GM12864 (cell line): ENCODE results near the gene PDZD7.
"Not testable (repeated sequence)": the region's sequence is repeated elsewhere in the genome, so short reads cannot be mapped to it uniquely, and the experiment has no call there.

Experiments
- DNase-seq: peaks from one replicate; pipeline ENCODE4 v3.0.0-alpha.2; 2011; ENCODE audit warnings: low read depth
- H3K4me3 ChIP-seq: 2 replicates; pipeline ENCODE4 v1.5.1; 2011; ENCODE audit warnings: mild to moderate bottlenecking, low read depth, low read length, control low read depth
- TF ChIP-seq, protein P1 (sequence below): IDR thresholded peaks from 2 replicates; pipeline ENCODE4 v1.5.1; 2011; ENCODE audit warnings: low read depth, mild to moderate bottlenecking, moderate library complexity, low read length, control low read depth, inconsistent platforms; ENCODE audit errors: missing control alignments

The PDZD7 gene

DNA sequence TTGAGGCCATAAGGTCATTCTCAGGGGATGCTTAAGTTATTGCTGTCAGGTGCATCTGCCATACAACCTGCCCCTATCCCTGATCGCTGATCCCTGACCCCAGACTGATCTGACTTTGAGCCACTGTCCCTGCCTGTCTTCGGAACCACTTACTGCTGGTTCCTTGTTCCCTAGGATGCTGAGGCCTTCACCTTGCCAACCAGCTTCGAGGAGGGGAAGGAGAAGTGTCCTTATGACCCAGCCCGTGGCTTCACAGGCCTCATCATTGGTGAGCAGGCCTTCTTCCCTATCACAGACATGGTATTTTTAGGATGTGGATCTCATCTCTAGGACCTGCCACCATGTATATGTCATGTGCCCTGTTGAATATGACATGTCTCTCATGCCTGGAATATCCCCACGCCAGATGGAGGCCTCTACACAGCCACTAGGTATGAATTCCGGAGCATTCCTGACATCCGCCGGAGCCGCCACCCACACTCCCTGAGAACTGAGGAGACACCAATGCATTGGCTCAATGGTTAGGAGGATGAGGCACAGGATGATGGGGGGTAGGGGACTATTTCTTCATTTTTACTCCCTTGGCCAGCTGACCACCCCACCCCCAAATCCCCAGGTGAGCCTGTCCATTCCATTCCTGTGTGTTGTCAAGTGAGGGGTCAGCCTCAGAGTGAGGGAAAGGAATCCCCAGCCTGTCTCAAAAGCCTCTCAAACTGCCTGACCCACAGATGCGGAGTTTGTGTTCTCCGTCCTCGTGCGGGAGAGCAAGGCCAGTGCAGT lies 52.6 kb downstream of the PDZD7 start:
- TF ChIP-seq, protein P1, sequence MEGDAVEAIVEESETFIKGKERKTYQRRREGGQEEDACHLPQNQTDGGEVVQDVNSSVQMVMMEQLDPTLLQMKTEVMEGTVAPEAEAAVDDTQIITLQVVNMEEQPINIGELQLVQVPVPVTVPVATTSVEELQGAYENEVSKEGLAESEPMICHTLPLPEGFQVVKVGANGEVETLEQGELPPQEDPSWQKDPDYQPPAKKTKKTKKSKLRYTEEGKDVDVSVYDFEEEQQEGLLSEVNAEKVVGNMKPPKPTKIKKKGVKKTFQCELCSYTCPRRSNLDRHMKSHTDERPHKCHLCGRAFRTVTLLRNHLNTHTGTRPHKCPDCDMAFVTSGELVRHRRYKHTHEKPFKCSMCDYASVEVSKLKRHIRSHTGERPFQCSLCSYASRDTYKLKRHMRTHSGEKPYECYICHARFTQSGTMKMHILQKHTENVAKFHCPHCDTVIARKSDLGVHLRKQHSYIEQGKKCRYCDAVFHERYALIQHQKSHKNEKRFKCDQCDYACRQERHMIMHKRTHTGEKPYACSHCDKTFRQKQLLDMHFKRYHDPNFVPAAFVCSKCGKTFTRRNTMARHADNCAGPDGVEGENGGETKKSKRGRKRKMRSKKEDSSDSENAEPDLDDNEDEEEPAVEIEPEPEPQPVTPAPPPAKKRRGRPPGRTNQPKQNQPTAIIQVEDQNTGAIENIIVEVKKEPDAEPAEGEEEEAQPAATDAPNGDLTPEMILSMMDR = no peak
- DNase-seq = no peak
- no peak overlapping the region for H3K4me3 ChIP-seq

DNA sequence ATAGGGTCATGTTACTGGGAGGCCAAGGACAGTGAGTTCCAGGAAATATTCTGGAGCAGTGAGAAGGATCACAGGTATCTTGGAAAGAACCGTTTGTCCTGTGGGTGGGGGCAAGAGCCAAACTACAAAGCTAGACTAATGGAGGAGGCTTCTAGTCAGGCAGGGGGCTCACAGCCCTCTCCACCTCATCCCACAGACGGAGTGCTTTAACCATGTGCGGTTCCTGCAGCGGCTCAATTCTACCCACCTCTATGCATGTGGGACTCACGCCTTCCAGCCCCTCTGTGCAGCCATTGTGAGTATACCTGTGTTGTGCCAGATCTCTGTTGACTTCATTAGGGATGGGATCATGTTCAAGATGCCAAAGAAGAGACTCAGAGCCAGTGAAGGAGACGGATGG lies 53.5 kb downstream of the PDZD7 start:
- DNase-seq = no peak
- H3K4me3 ChIP-seq = no peak overlapping the region
- TF ChIP-seq, protein P1 = no peak

DNA sequence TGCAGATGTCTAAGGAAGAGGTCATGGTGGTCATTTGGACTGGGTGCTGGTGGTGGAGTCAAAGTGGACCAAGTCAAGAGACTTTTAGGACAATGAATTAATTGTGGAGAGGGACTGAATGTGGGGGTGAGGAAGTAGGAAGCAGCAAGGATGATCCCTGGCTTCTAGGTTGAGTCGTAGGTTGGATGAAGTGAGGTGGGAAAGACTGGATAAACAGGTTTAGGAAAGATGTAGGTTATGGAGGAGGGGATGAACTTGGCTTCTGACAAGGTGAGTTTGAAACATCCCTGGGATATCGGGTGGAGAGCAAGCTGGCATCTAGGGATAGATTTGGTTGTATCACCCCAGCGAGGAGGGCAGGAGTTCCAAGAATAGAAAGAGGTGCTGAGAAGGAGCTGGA lies 54.0 kb downstream of the PDZD7 start:
- H3K4me3 ChIP-seq = no peak overlapping the region
- DNase-seq = no peak
- TF ChIP-seq, protein P1 = no peak

DNA sequence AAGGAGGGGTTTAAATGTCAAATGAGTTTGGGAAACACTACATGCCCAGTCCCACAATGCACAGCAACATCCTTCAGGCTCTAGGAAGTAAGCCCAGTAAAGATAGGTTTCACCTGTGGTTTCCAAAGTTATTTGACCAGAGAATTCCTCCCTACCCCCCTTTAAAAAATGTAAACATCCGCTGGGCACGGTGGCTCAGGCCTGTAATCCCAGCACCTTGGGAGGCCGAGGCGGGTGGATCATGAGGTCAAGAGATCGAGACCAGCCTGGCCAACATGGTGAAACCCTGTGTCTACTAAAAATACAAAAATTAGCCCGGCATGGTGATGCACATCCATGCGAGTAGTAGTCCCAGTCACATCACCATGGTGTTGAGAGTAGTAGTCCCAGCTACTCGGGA lies 55.5 kb downstream of the PDZD7 start:
- not testable (repeated sequence) for H3K4me3 ChIP-seq

DNA sequence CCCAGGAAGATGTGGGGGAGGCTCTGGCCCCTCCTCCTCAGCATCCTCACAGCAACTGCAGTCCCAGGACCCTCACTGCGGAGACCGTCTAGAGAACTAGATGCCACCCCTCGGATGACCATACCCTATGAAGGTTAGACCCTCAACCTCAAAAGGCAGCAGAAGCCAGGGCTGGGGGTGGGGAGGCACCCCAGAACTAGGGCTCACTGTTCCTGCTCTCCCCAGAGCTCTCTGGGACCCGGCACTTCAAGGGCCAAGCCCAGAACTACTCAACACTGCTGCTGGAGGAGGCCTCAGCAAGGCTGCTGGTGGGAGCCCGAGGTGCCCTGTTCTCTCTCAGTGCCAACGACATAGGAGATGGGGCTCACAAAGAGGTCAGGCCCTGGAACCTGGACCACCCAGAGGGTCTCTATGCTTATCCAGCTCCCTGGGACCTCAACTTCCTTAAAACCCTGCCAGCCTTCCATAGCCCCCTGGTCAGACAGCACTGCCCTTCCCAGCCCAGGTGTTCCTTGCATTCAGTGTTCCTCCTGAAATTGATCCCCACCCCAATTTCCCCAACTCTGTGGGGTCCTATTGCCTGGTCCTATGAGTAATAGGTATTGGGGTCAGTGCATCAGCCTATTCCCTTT lies 57.9 kb downstream of the PDZD7 start:
- DNase-seq = no peak
- TF ChIP-seq, protein P1 = no peak
- no peak overlapping the region for H3K4me3 ChIP-seq

More for the DNA sequence above, 55.5 kb downstream of the PDZD7 start:
- DNase-seq = not testable (repeated sequence)

DNA sequence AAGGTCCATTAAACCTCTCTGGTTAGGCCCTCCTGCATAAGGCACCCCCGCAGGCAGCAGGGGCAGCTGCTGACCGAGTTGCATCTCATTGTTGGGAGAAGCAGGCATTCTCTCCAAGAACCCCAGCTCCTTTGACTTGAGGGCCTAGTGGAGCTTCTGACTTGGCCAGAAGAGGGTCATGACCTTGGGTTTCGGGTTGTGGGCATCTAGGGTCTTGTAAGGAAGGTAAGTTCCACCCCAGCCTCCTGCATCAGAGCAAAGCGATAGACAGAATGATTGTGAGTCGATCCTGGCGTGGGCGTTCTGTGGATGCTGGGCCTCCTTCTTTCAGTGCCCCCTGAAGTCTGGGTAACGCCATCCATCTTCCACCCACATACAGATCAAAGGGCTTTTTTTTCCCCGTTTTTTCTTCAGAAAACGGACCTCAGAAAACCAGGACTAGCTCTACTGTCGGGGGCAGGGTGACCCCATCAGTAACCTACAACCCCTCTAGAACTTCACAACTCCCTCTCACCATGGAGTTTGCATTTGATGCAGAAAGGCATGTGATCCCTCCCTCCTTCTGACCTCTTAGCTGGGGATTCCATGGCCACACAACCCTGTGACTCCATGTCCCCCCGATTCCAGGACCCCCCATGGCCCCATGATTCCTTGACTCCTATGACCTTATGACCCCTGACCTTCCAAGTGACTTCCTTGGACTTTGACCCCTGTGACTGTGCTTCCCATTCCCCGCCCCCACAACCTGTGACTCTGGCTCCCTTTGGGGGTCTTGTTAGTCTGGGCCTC lies 58.6 kb downstream of the PDZD7 start:
- no peak overlapping the region for H3K4me3 ChIP-seq
- TF ChIP-seq, protein P1 = no peak
- no peak for DNase-seq

DNA sequence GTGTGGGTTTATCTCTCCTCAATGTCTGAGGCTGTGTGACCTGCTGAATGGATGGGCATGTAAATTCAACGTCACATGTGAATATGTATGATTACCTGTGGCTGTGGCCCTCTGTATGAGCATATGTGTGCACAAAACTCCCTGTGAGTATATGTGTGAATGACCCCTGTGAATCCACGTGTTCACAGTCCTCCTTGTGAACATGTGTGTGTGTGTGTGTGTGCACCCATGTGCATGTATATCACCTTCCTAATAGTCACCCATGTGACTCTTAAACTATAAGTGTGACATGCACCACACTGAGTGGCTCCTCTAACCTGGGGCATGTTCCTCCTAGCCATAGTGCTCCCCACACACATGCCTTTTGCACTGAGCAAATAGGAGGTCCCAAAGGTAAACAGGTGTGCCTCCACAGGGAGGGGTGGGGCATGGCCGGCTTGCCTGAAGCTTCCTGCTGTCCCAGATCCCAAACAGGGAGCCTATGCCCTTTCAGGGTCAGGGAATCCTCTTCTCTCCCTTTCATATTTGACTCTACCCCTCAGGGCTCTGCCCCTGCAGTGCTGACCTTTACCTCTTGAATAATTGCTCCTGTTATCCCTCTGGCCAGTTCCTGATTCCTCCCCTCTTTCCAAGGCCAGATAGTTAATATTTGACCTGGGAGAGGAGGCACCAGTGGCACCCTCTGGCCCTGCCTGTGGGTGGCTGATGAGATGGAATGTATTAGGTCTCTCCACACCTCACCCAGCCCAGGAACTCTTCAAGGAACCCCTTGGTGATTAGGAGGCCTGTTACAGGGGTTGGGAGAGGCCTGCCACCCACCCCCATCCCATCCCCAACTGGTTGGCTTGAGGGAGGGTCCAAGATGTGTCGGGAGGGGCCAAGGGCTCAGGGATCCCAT lies 59.8 kb downstream of the PDZD7 start:
- DNase-seq = no peak
- no peak overlapping the region for H3K4me3 ChIP-seq
- TF ChIP-seq, protein P1 = no peak
